GM18858 (cell line): ENCODE measurements around the gene REEP3.
"Not testable (repeated sequence)": the region's sequence is repeated elsewhere in the genome, so short reads cannot be mapped to it uniquely, and the experiment has no call there.

ENCODE experiments used
- ATAC-seq: cut with Tn5 transposase; IDR thresholded peaks from one replicate; pipeline ENCODE4 v1.9.1; 2021; ENCODE audit not compliant: unreplicated experiment

The REEP3 gene

DNA sequence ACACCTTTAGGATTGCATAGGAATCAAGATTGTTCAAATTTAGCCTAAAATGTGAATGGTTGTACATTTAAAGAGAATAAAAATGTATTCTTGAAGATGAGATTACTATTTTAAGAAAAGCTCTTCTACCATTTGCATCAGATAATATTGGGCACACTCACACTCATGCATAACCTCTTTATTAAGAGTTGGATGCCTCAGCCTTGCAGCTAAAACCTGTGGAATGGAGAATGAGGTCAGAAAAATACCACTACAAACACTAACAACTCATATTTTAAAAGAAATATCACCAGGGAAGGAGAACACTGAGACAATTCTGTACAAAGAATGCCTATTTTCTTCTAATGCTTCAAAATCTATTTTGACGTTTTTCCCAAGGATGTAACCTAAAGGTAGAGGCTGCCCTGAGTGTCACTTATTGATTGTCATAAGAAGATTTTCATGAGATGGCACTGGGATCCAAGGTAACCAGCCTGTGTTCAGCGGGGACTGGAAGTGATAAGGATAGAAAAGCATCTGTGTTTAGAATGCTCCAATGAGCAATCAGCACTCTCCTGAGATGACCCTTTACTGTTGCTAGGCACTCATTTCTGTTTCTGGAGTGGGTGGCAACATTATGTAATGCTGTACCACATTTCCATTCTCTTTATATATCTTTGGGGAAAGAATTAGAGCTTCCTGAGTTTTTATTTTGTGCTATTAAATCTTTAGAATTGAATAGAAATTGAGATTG is 26.6 kb downstream of the REEP3 start:
- ATAC-seq: no peak

DNA sequence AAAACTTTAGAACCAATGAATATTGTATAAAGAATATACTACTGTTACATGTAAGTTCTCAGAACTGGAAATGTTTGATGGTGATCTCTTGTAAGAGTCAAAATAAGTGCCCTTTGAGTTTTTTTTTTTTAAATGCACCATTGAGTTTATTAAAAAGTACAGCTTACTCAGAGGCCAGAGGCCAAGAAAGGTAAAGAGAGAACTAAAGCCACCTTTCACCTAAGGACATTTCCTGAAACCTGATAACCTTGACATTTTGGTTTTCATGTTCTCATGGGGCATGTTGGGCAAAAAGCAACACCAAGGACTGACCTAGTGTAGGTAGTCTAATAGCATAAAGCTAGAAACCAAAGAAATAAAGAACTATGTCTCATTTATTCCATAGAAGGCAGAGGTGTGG is 27.7 kb downstream of the REEP3 start:
- ATAC-seq: no peak

DNA sequence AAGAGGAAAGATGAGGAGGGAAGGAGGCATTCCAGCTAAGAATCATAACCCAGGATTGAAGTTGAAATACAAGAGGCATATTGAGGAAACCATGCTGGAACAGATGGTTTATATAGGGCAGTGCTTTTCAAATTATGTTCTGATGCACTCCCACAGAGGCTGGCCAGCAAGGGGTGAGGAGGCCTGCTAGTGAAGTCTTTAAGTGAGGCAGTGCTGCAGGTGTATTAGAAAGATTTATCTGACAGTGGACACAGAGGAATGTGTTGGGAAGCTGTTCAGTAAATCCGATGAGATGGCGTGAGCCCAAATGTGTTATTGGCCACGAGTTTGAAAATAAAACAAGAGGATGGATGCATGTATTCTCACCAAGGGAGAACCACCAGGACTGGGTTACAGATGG is 28.6 kb downstream of the REEP3 start:
- ATAC-seq: no peak

DNA sequence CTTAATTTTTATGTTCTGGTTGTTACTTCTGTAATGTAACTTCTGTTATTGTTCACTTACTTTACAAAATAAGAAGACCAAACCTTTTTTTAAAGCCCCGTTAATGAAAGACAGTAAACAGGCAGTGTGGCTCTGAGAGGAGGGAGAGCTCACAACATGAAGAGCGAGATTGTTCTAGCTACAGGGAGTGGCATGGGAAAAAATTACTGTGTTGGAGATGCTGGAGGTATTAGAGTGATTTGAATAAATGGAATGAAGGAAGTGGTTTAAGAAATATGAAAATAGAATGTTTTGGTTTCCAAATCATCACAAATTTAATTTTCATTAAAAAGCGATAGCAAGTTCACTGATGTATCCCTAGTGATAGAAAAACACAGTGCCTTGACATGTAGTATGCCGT is 31.8 kb downstream of the REEP3 start:
- no peak for ATAC-seq

DNA sequence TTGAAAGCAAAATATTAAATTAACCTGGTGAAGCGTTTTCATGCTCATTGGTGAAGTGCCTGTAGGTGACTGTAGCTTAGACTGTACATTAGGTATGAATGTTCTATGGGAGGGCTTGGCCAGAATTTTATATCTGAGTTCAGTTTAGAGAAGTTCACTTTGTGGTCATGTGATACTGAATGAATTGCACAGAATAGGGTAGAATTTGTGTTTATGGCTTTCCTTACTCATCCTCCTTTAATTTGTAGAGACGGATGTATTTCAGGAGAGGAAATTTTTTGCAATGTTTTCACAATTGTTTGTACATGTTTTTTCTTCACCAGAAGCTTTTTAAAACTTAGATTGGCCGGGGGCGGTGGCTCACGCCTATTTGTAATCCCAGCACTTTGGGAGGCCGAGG is 32.3 kb downstream of the REEP3 start:
- ATAC-seq: no peak

DNA sequence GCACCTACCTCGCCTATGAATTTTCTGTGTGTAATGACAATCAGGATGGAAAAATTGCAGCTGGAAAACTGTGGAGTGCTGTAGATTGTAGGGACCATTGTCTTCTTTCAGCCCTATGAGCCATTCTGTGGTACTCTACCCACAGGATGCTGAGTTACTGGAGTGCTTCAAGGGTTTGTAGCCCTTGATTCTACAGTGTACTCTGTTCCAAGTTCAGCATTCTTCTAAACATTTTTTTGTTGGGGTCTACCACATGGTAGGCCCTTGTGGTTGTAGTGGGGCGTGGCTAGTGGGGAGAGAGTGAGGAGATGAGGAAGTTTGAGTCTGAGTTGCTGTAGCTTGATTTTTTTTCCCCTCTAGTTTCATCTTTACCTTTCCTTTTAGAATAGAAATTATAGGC is 33.5 kb downstream of the REEP3 start:
- peak; percentile 90 for ATAC-seq

DNA sequence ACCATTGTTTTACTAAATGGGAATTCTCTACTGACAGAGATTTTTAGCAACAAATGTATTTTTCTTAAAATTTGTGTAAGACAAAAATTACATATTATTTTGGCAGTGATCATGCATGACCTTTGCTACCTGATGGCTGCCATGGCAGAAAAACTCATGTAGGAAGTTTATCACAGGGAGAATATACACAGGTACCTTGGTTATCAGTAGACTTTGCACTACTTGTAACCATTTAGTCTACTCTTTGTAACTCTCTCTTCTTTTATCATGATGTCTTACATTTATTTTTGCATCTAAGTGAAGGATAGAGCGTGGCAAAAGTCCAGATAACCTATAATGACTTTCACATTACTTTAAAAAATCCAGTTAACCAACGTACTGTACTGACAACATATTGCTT is 34.1 kb downstream of the REEP3 start:
- no peak for ATAC-seq

DNA sequence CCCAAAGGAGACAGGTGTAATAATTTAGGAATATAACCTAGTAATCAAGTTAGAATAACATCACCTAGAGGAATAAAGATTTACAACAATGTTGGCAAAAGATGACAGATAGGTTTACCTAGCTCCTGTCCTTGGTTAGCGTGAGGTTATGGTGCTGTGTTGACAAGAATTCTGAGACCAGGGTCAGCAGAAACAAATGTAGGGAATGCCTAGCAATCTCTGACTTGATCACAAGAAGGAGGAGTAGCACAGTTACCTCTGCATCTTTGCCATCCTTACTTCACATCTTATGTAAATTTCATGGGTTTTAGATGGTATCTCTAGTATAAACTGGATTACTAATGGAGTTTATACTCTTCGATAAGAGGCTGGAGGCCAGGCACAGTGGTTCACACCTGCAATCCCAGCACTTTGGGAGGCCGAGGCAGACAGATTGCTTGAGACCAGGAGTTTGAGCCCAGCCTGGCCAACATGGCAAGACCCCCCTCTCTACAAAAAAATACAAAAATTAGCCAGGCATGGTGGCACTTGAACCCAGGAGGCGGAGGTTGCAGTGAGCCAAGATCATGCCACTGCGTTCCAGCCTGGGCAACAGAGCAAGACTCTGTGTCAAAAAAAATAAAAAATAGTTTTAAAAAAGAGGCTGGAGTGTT is 37.1 kb downstream of the REEP3 start:
- ATAC-seq: no peak

DNA sequence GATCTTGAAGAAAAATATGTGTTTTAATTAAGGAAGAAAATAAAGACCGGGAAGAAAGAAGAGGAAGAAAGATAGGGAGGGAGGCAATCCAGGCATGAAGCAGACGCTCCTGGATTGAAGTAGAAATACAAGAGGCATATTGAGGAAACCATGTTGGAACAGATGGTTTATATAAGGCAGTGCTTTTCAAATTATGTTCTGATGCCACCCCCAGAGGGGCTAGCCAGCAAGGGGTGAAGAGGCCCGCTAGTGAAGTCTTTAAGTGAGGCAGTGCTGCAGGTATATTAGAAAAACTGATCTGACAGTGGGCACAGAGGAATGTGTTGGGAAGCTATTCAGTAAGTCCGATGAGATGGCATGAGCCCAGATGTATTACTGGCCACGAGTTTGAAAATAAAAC is 40.1 kb downstream of the REEP3 start:
- no peak for ATAC-seq

DNA sequence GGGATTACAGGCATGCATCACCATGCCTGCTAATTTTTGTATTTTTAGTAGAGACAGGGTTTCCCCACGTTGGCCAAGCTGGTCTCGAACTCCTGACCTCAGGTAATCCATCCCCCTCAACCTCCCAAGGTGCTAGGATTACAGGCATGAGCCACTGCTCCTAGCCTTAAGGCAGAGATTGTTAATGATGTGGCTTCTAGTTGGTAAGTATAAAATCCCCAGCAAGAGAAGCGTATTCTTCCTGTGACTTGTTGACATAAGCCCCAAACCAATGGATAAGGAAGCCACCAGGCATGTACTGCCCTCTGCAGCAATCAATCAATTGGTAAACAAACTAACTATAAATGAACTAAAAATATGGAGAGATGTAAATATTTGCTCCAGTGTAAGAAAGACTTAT is 41.2 kb downstream of the REEP3 start:
- ATAC-seq: no peak

DNA sequence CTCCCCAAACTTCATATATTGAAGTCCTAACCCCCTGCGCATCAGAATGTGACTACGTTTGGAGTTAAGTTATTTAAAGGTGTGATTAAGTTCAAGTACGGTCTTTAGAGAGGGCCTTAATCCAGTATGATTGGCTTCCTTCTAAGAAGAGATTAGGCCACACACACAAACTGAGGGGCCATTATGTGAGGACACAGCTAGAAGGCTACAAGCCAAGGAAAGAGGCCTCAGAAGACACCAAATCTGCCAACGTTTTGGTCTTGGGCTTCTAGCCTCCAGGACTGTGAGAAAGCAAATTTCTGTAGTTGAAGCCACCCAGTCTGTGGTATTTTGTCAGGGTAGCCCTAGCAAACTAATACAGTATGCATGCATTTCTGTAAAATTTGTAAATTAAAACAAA is 41.7 kb downstream of the REEP3 start:
- no peak for ATAC-seq

DNA sequence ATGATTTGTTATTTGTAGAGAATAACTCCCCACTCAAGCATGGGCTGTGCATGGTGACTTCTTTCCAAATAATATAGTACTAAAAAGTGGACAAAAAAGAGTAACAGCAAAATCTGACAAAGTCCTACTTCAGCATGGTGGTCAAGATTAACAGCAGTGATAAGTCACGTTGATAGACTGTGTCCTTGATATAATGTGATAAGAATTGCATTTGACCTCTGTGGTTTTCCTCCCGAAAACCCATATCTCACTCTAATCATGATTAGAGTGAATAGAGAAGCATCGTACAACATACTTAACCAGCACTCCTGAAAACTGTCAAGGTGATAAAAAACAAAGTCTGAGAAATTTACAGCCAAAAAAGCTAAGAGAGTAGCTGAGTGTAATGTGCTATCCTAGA is 42.4 kb downstream of the REEP3 start:
- no peak for ATAC-seq

DNA sequence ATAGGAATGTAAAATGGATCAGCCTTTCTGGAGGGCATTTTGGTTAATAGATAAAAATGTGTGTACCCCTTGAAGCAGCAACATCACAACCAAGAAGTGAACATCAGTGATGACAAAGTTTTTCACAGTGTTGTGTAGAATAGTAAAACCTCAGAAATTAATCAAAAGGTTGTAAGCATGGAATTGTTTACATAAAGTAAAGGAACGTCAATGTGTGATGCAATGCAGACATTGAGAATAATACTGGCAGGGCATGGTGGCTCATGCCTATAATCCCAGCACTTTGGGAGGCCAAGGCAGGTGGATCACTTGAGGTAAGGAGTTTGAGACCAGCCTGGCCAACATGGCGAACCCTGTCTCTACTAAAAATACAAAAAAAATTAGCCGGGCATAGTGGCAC is 43.5 kb downstream of the REEP3 start:
- ATAC-seq: not testable (repeated sequence)

DNA sequence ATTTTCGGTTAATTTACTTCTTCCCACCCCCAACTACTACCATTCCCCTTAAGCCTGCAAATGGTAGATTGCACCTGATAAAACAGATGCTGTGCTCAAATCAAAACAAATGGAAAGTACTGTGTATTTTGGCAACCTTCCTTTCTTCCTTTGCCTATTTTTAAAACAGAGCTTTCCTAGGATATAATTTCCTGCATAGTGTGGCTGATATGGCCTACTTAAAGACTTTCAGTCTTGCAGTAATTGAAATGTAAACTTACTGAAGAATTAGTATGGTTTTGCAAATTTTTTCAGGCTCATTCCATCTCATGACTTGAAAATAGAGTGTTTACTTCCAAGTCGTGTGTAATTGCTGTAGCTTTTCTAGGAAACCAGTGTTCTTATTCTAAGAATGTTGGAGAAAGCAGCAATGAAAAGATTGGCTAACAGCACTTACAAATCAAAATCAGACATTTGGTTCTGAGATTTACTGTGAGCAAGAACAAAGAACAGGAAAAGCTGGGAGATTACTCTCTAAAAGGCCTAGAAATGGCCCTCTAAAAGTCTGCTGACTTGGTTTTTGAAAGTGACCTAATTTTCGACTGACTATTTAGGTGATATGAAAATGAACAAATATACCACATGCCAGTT is 52.0 kb downstream of the REEP3 start:
- ATAC-seq: no peak

DNA sequence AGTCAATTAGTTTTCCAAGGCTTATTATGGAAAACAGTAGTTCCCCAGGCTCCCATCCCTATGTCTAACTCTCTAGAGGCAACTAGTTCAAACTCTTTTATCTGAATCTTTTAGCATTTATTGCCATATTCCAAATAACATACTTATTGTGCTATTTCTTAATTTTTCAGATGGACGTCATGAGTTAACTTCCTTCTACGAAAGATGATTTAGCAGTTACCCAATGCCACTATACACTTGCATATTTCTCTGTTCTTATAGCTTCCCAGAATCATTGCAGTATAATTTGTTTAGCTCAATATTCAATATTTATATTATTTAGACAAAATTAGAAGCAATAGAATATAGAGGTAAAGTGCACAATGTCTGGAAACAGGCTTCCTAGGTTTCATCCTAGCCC is 52.8 kb downstream of the REEP3 start:
- no peak for ATAC-seq

DNA sequence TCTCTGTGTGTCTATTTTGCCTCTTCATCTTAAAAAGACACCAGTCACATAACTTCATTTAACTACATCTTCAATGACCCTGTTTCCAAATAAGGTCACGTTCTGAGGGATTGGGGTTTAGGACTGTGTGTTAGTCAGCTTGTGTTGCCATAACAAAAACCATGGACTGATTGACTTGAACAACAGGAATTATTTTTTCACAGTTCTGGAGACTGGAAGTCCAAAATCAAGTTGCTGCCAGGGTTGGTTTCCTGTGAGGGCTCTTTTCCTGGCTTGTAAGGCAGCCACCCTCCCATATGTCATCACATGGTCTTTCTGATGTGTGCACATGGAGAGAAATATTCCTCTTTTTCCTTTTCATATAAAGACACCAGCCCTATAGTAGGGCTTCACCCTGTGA is 55.3 kb downstream of the REEP3 start:
- no peak for ATAC-seq

DNA sequence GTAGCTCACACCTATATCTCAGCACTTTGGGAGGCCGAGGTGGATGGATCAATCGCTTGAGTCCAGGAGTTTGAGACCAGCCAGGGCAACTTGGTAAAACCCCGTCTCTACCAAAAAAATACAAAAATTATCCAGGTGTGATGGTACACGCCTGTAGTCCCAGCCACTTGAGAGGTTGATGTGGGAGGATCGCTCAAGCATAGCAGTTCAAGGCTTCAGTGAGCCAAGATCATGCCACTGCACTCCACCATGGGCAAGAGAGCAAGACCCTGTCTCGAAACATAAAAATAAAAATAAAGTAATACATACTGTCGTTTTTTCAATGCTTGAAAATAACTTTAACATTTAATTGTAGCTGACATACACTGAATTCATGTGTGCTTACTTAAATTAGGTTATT is 57.3 kb downstream of the REEP3 start:
- no peak for ATAC-seq

DNA sequence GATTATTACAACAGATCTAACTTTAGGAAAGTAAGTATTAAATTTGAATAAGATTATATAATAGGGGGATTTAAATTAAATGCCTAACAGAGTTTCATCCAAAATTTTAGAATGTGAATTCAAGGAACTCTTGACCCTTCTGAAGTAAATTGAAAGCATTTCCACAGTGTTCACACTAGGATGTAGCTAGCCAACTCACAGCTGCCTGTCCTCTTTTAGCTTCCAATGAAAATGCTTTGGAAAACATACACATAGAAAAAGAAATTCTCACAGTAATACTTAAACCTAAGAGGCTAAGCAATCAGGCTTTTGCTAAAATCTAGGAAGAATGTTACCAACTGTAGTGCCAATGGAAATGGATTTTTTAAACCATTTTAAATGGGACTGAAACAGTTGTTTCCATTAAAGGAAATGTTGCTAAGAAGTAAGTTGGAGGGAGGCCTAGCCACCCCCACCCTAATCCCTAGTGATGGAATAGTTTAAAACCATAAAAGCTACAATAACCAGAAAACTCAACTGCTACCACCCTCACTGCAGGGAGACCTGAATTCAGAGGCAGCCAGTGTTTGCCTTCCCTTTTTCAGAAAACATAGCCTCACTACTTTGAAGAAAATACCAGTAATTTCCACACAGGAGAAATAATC is 58.3 kb downstream of the REEP3 start:
- no peak for ATAC-seq

DNA sequence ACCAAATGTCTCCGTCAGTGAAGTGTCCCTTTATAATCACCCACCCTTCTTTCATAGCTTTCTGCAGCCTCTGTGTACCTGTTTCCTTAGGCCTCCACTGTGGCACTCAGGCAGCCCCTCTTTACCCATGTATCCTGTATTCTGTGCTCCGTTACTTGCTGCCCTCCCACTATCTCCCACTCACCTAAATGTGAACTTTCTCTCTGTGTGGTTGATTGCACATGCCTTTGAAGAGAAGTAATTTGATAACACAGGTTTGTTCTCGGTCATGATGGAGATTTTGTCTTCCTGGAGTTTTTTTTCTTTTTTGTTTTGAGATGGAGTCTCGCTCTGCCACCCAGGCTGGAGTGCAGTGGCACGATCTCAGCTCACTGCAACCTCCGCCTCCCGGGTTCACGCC is 61.5 kb downstream of the REEP3 start:
- ATAC-seq: no peak

DNA sequence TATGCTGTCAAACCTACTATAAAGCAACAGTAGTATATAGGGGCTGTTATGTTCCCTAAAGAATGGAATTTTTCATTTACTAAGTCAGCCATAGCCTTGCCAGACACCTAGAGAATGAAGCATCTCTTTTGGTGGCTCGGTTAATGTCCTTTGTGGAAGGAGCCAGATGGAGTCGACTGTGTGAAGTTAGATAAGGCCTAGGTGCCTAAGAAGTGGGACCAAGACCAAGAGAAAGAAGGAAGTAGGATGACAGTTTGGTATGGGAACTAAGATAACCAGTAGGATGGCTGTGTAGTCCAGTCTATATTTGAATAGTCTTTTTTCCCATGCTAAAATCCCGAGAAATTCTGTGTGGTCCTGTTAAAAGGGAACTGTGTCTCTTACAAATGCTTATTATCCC is 62.2 kb downstream of the REEP3 start:
- ATAC-seq: no peak

DNA sequence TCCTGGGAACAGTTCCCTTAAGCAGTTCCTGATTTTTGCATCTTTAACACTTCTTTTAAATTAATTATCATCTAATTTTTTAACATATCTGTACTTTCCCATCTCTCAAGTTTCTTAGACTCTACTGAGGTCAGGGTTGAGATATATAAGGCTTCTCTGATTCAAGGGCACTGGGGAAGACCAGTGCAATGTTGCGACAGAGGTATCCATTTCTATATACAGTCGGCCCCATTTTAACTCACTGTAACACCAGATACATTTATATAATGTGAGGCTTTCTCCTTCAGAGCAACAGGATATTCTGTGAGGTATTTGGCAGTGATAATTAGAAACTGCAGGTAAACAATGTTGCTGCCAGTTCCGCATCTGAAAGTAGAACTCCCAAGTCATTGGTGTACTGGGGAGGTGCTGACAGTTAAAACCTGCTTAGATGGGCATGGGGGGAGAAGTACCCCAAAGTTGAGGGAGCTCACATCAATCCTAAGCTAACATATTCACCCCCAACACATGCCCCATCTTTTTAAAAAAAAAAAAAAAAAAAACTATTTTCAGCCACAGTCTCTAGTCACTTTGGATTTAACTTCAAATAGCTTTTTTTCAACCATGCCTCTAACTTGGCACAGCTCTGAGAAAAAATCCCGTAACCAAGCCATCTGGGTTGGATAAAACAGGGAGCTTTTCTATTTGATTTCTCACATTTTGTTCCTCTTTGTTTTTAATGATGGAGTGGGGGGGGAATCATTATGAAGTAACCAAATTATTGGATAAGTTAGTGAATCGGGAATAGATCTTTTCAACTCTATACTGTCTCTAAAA is 62.9 kb downstream of the REEP3 start:
- ATAC-seq: no peak
